ENCODE measurements around the gene CUL4A. TPM values are rescaled to one million over a fixed set of nuclear protein-coding genes. Genes with fewer than 3 reads are reported as not detected.

CUL4A gene
- total and polyA plus RNA-seq, 9 of the 15 experiments (the other 6 are each of a cell fraction or from before 2014, with no cell fraction given) = 21.1 to 92.0 (median 63.2) TPM

DNA sequence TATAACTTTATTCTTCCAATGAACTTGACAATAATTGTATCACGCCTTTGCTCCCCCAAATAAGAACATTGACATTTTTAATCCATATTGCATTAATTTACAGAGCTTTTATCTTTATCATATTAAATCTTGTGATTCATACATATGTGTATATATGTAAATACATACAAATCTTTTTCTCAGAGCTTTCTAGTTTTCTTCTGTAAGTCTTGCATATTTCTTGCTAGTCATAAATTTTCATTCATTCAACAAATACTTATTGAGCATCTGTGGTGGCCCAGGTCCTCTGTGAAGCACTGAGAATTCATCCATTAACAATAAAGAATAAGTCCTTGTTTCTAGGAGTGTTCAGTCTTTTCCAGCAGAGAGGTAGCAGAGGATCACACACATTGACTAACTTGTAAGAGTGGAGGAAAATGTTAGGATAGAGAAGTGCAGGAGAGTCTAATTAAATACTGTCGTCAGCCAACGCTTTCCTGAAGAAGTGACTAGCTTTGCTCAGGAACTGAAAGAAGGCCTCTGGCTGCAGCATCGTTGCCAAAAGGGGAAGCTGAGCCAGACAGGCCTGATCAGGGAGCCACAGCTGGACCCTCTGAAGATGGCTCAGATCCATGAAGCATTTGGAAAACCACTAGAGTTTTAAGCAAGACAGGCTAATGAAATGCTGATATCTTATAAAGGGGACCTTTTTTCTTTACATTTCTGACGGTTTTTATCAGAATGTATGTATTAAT, 49.1 kb downstream of the CUL4A start (continued):
- TF ChIP-seq FOXM1 (IDR thresholded peaks at IDR 0.05; ENCODE audit: low read depth) = no peak
- TF ChIP-seq FOXM1 (CRISPR knock-in tag; IDR thresholded peaks at IDR 0.05; ENCODE audit: low read depth) = no peak
- TF ChIP-seq BCL6 (CRISPR knock-in tag; IDR thresholded peaks at IDR 0.05) = no peak
- TF ChIP-seq BRF1 (IDR thresholded peaks at IDR 0.05; ENCODE audit: borderline replicate concordance, extremely low read depth, insufficient read length) = no peak
- TF ChIP-seq L3MBTL2 (IDR thresholded peaks at IDR 0.05) = no peak
- TF ChIP-seq, protein P1, sequence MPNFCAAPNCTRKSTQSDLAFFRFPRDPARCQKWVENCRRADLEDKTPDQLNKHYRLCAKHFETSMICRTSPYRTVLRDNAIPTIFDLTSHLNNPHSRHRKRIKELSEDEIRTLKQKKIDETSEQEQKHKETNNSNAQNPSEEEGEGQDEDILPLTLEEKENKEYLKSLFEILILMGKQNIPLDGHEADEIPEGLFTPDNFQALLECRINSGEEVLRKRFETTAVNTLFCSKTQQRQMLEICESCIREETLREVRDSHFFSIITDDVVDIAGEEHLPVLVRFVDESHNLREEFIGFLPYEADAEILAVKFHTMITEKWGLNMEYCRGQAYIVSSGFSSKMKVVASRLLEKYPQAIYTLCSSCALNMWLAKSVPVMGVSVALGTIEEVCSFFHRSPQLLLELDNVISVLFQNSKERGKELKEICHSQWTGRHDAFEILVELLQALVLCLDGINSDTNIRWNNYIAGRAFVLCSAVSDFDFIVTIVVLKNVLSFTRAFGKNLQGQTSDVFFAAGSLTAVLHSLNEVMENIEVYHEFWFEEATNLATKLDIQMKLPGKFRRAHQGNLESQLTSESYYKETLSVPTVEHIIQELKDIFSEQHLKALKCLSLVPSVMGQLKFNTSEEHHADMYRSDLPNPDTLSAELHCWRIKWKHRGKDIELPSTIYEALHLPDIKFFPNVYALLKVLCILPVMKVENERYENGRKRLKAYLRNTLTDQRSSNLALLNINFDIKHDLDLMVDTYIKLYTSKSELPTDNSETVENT (CRISPR knock-in tag; IDR thresholded peaks at IDR 0.05) = no peak
- TF ChIP-seq, protein P2, sequence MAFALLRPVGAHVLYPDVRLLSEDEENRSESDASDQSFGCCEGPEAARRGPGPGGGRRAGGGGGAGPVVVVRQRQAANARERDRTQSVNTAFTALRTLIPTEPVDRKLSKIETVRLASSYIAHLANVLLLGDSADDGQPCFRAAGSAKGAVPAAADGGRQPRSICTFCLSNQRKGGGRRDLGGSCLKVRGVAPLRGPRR (CRISPR knock-in tag; IDR thresholded peaks at IDR 0.05) = no peak
- TF ChIP-seq ETV6 (IDR thresholded peaks at IDR 0.05; ENCODE audit: borderline replicate concordance in 1 of 2, low read depth in 2 of 2, low read length in 1 of 2) = no peak
- TF ChIP-seq ETV6 (CRISPR knock-in tag; IDR thresholded peaks at IDR 0.05; ENCODE audit: borderline replicate concordance) = no peak
- no peak for TF ChIP-seq ZNF41 (CRISPR knock-in tag; conservative IDR thresholded peaks at IDR 0.05)
- no peak for TF ChIP-seq TAF1 (IDR thresholded peaks at IDR 0.05; ENCODE audit: control insufficient read depth, extremely low read depth, insufficient read depth, low read length, severe bottlenecking)
- TF ChIP-seq, protein P3, sequence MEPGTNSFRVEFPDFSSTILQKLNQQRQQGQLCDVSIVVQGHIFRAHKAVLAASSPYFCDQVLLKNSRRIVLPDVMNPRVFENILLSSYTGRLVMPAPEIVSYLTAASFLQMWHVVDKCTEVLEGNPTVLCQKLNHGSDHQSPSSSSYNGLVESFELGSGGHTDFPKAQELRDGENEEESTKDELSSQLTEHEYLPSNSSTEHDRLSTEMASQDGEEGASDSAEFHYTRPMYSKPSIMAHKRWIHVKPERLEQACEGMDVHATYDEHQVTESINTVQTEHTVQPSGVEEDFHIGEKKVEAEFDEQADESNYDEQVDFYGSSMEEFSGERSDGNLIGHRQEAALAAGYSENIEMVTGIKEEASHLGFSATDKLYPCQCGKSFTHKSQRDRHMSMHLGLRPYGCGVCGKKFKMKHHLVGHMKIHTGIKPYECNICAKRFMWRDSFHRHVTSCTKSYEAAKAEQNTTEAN (CRISPR knock-in tag; IDR thresholded peaks at IDR 0.05) = no peak

Data from K562 (cell line).